GM21576 (cell line): Measurements from ENCODE around the gene INTS15.
A peak's percentile ranks its signal among the peaks of the same experiment; 100 is the strongest.

Experiments used
- ATAC-seq: cut with Tn5 transposase; IDR thresholded peaks from one replicate; pipeline ENCODE4 v1.9.1; 2021; ENCODE audit warnings: mild to moderate bottlenecking, moderate library complexity; ENCODE audit not compliant: unreplicated experiment

INTS15 gene

GRCh38 chr7:6589829-6590644, at the start of gene INTS15:
Gene INTS15 (plus strand): TSS chr7:6590021. CDS start chr7:6590284, 263 bp downstream.
- ATAC-seq, result peak; percentile 85

GRCh38 chr7:6542368-6542767, 47.5 kb upstream of the INTS15 start:
- no peak for ATAC-seq

GRCh38 chr7:6545398-6546126, 44.3 kb upstream of the INTS15 start:
- no peak for ATAC-seq

GRCh38 chr7:6546498-6547251, 43.1 kb upstream of the INTS15 start:
- no peak for ATAC-seq

GRCh38 chr7:6547400-6547799, 42.4 kb upstream of the INTS15 start:
- ATAC-seq, result no peak

GRCh38 chr7:6551016-6551511, 38.8 kb upstream of the INTS15 start, which contains the start of gene GRID2IP:
Gene GRID2IP (minus strand): TSS chr7:6551461. CDS start chr7:6551436, 25 bp downstream.
- no peak for ATAC-seq

- ATAC-seq, result no peak
These were observed 36.3 kb upstream of the INTS15 start for GRCh38 chr7:6553448-6554044.

- ATAC-seq, result no peak
These were observed 35.0 kb upstream of the INTS15 start for GRCh38 chr7:6554848-6555247.

GRCh38 chr7:6556196-6556595, 33.6 kb upstream of the INTS15 start:
- ATAC-seq, result no peak

GRCh38 chr7:6558837-6559236, 31.0 kb upstream of the INTS15 start:
- no peak for ATAC-seq

GRCh38 chr7:6559896-6560295, 29.9 kb upstream of the INTS15 start:
- no peak for ATAC-seq

- ATAC-seq, result no peak
These were observed 27.7 kb upstream of the INTS15 start for GRCh38 chr7:6562106-6562505.

- no peak for ATAC-seq
These were observed 25.7 kb upstream of the INTS15 start for GRCh38 chr7:6563936-6564770.

GRCh38 chr7:6565655-6566054, 24.2 kb upstream of the INTS15 start:
- no peak for ATAC-seq

GRCh38 chr7:6567886-6568285, 21.9 kb upstream of the INTS15 start:
- no peak for ATAC-seq

- no peak for ATAC-seq
These were observed 18.6 kb upstream of the INTS15 start for GRCh38 chr7:6571160-6571779.

- ATAC-seq, result no peak
These were observed 14.4 kb upstream of the INTS15 start for GRCh38 chr7:6575281-6576023.

GRCh38 chr7:6576024-6576866, 13.6 kb upstream of the INTS15 start:
- ATAC-seq, result no peak
